Kidney glomerular epithelial cell (primary cell): ENCODE measurements around the gene ARL13A.
"Not testable (repeated sequence)": the region's sequence is repeated elsewhere in the genome, so short reads cannot be mapped to it uniquely, and the experiment has no call there.

Experiments
- DNase-seq: peaks from one replicate; lab custom pipeline; 2025; lab: John Stamatoyannopoulos, UW

Gene ARL13A

GRCh38 chrX:100969408-100969807, at the start of gene ARL13A:
Gene ARL13A, plus strand, starts transcription at chrX:100969708. Its CDS starts 3,982 bp downstream, at chrX:100973690.
- no peak for DNase-seq

- DNase-seq: no peak
These were observed 45.1 kb upstream of the ARL13A start for GRCh38 chrX:100924375-100924774.

DNA sequence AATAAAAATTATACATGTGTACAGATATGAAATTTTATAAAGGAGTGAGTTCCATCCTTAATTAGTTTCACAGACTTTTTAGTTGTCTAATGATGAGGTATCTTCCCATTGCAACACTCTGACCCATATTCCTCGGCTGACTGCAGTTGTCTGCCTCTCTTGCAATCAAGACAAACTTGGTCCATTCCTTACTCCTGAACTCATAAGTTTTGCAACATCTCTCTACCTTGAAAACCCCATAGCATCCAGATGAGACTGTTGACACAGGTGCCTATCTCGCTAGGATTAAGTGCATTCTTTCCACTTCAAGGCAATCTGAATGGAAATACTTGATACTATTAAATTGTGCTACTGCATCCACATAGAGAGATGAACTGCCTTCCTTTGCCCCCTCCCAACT, 43.1 kb upstream of the ARL13A start:
- DNase-seq: no peak

- no peak for DNase-seq
These were observed 40.6 kb upstream of the ARL13A start, which contains the start of gene XKRX for GRCh38 chrX:100928660-100929613. Gene XKRX, minus strand, starts transcription at chrX:100928917. Its CDS starts 613 bp downstream, at chrX:100928304.

GRCh38 chrX:100931218-100931924, 38.1 kb upstream of the ARL13A start:
- DNase-seq: no peak

DNA sequence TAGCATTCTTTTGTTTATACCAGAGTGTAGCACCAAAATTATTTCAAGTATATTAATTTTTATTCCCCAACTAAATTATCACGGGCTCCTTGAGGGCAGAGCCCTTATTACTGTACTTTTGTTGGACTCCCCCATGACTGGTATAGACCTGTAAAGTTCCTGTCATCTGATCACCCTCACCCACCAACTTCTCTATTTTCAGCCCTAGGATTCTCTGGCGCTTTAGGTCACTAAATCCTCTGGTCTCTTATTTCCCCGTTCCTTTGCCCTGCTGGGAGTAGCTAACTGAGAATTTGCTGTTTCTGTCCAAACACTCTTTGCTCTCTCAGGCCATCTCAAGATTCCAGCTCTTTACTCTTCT, 37.6 kb upstream of the ARL13A start:
- DNase-seq: no peak

GRCh38 chrX:100935767-100936166, 33.7 kb upstream of the ARL13A start:
- no peak for DNase-seq

- DNase-seq: no peak
These were observed 30.2 kb upstream of the ARL13A start for GRCh38 chrX:100939333-100939732.

DNA sequence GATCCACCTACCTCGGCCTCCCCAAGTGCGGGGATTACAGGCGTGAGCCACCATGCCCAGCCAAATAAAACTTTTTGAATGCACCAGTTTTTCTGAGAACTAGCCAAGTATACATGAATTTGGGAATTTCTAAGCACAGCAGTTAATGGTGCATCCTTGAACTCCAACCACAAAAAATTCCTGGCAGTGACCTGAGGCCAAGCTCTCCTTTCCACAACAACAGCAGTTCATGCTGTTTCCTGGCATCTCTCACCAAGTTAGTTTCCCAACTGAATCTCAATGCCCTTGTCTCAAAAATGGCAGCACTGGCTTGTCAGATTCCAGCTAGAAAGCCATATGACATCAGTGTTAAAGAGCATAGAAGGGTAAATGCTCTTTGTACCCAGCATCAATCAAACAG, 24.9 kb upstream of the ARL13A start:
- DNase-seq: no peak

DNA sequence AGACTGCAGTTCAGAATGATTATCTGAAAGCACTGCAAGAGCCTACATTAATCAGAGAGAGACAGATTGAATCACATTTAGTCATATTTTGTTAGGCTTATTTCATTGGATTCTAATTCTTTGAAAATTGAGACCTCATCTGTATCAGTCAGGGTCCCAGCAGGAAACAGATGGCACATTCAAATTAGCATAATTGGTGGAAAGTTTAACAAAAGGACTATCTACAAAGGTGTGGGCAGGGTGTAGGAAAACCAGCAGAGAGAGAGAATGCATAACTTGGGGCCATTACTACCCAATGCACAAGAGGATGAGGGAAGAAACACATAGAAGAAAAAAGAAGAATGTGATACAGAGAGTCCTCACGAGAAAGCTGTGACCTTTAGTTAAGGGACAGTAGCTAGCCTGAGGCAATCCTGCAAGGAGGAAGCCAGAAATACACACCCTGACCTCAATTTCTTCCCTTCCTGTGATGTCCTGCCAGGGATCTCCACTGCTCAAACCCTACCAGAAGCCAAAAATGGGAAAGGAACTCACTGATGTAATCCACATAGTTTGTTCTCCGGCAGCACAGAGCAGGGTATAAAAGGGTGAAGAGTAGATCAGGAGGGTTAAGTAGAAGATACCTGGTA, 23.1 kb upstream of the ARL13A start:
- DNase-seq: no peak

DNA sequence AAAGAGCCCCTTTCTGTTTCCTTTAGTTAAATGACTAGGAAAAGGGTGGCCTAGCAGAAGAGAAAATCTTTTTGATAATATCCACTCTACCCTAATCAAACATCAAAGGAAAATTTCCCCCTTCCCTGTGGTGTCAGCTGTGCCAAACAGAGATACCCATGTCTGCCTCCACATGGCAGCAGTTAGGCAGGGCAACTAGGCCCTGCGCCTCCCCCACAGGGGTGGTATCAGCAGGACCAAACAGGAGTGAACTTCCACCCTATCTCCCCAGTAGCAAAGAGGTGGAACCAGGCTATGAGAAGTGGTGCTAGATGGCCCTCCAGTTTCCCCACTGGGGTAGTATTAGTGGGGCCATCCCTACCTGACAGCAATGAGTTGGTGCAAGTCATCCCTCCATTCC, 21.0 kb upstream of the ARL13A start:
- DNase-seq: no peak

- DNase-seq: no peak
These were observed 6.7 kb upstream of the ARL13A start for GRCh38 chrX:100962811-100963210.

DNA sequence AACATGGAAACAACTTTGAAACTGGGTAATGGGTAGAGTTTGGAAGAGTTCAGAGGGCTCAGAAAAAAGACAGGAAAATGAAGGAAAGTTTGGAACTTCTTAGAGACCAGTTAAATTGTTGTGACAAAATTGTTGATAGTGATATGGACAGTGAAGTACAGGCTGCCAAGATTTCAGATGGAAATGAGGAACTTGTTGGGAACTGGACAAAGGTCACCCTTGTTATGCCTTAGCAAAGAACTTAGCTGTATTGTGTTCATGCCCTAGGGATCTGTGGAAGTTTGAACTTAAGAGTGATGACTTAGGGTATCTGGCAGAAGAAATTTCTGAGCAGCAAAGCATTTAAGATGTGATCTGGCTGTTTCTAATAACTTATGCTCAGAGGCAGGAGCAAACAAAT, 5.1 kb upstream of the ARL13A start:
- DNase-seq: no peak

DNA sequence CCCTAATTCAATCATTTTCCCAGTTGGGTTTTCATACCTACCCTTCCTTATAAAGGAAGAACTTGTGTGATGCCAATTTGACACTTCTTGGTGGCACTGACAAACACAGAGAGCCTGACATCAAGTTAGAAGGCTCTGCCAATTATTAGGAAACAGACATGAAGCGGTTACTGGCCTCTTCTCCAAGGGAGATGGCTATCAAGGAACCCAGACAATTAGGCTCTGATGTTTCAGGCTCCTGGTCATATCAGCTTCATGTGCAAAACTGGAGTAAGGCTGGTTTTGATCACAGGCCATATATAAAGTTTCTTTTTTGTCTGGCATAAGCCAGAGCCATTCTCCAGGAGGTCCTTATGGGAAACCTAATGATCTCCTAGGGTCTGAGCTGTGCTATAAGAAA, 428 bp downstream of the ARL13A start:
- DNase-seq: no peak

GRCh38 chrX:100973411-100973810, 3.9 kb downstream of the ARL13A start:
- no peak for DNase-seq

GRCh38 chrX:100975212-100975611, 5.7 kb downstream of the ARL13A start:
- DNase-seq: no peak

DNA sequence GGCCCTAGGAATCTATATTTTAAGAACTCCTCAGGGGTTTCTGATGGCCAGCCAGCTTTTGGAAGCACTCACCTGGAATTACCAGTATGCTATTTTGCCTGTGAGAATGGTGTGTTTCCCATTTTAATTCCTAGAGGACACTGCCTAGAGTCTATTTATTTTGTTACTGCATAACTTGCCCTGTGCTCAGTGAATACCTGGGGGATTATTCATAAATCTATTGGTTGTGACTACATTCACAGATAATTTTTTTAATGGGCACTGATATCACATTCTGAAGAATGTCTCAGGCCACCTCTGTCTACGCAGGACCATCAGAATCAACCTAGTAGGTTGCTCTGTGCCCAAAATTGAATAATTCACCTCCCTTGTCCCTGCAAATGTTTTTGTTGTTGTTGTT, 6.7 kb downstream of the ARL13A start:
- no peak for DNase-seq

DNA sequence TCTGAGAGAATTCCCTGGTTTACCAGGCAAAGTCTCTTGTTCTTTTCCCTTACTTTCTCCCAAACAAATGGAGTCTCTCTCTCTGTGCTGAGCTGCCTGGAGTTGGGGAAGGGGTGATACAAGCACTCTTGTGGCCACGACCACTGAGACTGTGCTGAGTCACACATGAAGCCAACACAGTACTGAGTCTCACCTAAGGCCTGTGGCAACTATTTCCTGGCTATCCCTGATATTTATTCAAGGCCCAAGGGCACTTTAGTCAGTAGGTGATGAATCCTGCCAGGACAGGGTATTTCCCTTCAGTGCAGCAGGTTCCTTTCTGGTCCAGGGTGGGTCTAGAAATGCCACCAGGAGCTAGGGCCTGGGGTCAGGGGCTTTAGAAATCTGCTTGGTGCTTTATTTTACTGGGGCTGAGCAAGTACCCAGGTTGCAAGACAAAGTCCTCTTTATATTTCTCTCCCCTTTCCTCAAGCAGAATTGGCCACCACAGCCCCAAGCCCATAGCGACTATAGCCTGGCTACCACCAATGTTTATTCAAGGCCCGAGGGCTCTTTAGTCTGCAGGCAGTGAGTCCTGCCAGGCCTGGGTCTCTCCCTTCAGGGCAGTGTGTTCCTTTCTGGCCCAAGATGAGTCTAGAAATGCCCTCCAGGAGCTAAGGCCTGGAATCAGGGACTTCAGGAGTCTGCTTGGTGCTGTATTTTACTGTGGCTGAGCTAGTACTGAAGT, 10.5 kb downstream of the ARL13A start:
- DNase-seq: no peak

DNA sequence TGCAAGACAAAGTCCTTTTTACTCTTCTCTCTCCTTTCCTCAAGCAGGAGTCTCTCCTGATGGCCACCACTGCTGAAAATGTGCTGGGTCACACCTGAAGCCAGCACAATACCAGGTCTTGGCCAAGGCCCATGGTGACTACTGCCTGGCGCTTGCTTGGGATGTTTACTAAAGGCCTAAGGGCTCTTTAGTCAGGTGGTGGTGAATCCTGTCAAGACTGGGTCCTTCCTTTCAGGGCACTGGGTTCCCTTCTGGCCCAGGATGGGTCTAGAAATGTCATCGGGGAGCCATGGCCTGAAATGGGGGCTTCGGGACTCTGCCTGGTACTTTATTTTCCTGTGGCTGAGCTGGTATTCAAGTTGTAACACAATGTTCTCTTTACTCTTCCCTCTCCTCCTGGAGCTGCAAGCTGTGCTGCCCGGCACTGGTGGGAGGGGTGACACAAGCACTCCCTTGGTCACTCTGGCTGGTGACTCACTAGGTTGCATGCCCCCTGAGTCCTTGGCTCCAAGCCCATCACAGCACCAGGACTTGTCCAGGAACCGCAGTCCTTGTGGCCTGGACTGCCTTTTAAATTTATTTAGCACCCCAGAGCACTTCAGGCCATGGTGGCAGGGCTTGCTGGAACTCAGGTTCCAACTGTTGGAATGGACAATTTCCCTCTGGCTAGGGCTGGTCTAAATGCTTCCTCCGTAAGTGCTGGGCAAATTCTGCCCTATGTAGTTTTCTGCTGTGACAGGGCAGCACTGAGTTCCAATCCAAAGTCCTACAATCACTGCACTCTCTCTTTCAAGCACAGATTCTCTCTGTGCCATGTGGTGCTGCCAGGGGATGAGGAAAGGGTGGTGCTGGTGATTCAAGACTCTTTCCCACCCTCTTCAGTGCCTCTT, 11.3 kb downstream of the ARL13A start:
- DNase-seq: no peak

DNA sequence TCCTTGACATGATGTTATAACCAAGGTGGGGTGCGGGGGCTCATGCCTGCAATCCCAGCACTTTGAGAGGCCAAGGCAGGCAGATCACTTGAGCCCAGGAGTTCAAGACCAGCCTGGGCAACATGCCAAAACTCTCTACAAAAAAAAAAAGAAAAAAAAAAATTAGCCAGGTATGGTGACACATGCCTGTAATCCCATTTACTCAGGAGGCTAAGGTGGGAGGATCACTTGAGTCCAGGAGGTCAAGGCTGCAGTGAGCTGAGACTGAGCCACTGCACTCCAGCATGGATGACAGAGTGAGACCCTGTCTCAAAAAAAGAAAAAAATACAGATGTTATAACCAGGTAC, 12.0 kb downstream of the ARL13A start:
- DNase-seq: not testable (repeated sequence)

- no peak for DNase-seq
These were observed 15.3 kb downstream of the ARL13A start for GRCh38 chrX:100984818-100985217.
